K562 (cell line): Measurements from ENCODE around the gene SRCIN1. TPM values are rescaled to one million over a fixed set of nuclear protein-coding genes. Genes with fewer than 3 reads are reported as not detected.

Experiments used
- ATAC-seq: fragments of 200-7000 bp; cut with Tn5 transposase; 3 replicates; pipeline ENCODE4 v1.9.1; 2020; ENCODE audit warnings: moderate library complexity
- BruUV-seq: library from RNA; stranded (reverse); fragments of 400-500 nt; replicated peaks from 2 replicates; lab custom pipeline; 2021; lab: Mats Ljungman, UMichigan
- CTCF ChIA-PET: fragments of 300-600 bp; formaldehyde crosslinking; extraction: SDS; loops from one replicate; lab custom pipeline; 2021; ENCODE audit warnings: low intra/inter-chr PET ratio; lab: Yijun Ruan, JAX
- POLR2A ChIA-PET: fragments of 300-600, 350-650 bp; sonication (Branson Sonifier 250); formaldehyde crosslinking; extraction: SDS; loops from one replicate; lab custom pipeline; 2021; ENCODE audit warnings: antibody characterized with exemption, inconsistent platforms; lab: Yijun Ruan, JAX
- DNase-seq, 4 experiments: peaks; one replicate each; pipeline versions ENCODE4 v3.0.0 to v3.0.0-alpha.2; 2011 to 2018; ENCODE audit warnings: low spot score in 3 of 4, mixed read lengths in 3 of 4; ENCODE audit errors: extremely low read depth in 1 of 4
- FAIRE-seq: peaks from 2 replicates; lab custom pipeline; 2011; peaks lifted over from hg19 to GRCh38; lab: Jason Lieb, UNC
- H2AFZ ChIP-seq: 2 replicates; pipeline ENCODE4 v1.6.0; 2011; ENCODE audit warnings: low read depth, low read length, control low read depth, inconsistent platforms
- H3K27ac ChIP-seq: fragments of 200-600 bp; 3 replicates; pipeline ENCODE4 v1.8.0; 2011; ENCODE audit warnings: low read depth, mild to moderate bottlenecking, control low read depth, inconsistent platforms, low read length, moderate library complexity, mixed read lengths; ENCODE audit errors: extremely low read depth
- H3K27me3 ChIP-seq, 2 experiments: fragments of 300-600 bp in 1 of 2; 2 replicates in 1 of 2; 3 replicates in 1 of 2; pipeline versions ENCODE4 v1.6.0 to v1.8.0; 2011; ENCODE audit warnings: inconsistent platforms in 2 of 2, low read length in 2 of 2, mild to moderate bottlenecking in 1 of 2, mixed read lengths in 1 of 2, moderate library complexity in 1 of 2; ENCODE audit not compliant: control insufficient read depth in 2 of 2, insufficient read depth in 2 of 2
- H3K36me3 ChIP-seq: fragments of 300-600 bp; 3 replicates; pipeline ENCODE4 v1.8.0; 2011; ENCODE audit warnings: mild to moderate bottlenecking, low read length, inconsistent platforms; ENCODE audit not compliant: control insufficient read depth, insufficient read depth
- H3K4me1 ChIP-seq, 2 experiments: fragments of 200-600 bp in 1 of 2; replicated peaks in 1 of 2; 2 replicates in 1 of 2; 3 replicates in 1 of 2; pipeline versions ENCODE4 v1.5.1 to v1.8.0; 2011; ENCODE audit warnings: inconsistent platforms in 2 of 2, low read length in 2 of 2, mild to moderate bottlenecking in 1 of 2, mixed read lengths in 1 of 2, moderate library complexity in 1 of 2; ENCODE audit not compliant: control insufficient read depth in 2 of 2, insufficient read depth in 2 of 2
- H3K4me2 ChIP-seq: 2 replicates; pipeline ENCODE4 v1.6.1; 2011; ENCODE audit warnings: low read length, control low read depth, inconsistent platforms, mixed read lengths; ENCODE audit not compliant: insufficient read depth
- H3K4me3 ChIP-seq: fragments of 200-600 bp; sonication (generic), shearing (Covaris generic); 2 replicates; pipeline ENCODE4 v1.5.1; 2016; ENCODE audit warnings: control low read depth, inconsistent platforms
- H3K79me2 ChIP-seq: fragments of 200-600 bp; 3 replicates; pipeline ENCODE4 v1.8.0; 2011; ENCODE audit warnings: low read length, inconsistent platforms; ENCODE audit not compliant: control insufficient read depth, insufficient read depth
- H3K9ac ChIP-seq, 2 experiments: 2 replicates each; pipeline versions ENCODE4 v1.6.0 to v1.6.1; 2011; ENCODE audit warnings: low read depth in 2 of 2, low read length in 2 of 2, control low read depth in 1 of 2, inconsistent platforms in 1 of 2, mild to moderate bottlenecking in 1 of 2, mixed read lengths in 1 of 2; ENCODE audit not compliant: insufficient read depth in 1 of 2
- H3K9me1 ChIP-seq: one replicate; pipeline ENCODE4 v1.6.0; 2011; ENCODE audit warnings: inconsistent platforms, mild to moderate bottlenecking, low read length, moderate library complexity; ENCODE audit not compliant: control insufficient read depth, insufficient read depth
- H3K9me3 ChIP-seq: replicated peaks from 2 replicates; pipeline ENCODE4 v1.5.1; 2011; ENCODE audit warnings: low read depth, low read length, inconsistent platforms; ENCODE audit not compliant: control insufficient read depth, insufficient read depth
- H4K20me1 ChIP-seq: replicated peaks from 2 replicates; pipeline ENCODE4 v1.6.1; 2011; ENCODE audit warnings: low read length, inconsistent platforms, mixed read lengths; ENCODE audit not compliant: control insufficient read depth, insufficient read depth
- ADNP ChIP-seq: fragments of 200-800 bp; sonication (Bioruptor generic); IDR thresholded peaks from 2 replicates; pipeline ENCODE4 v1.6.1; 2016; ENCODE audit warnings: missing genetic modification characterization, missing compliant biosample characterization
- BCOR ChIP-seq: fragments of 450-650 bp; IDR thresholded peaks from 2 replicates; pipeline ENCODE4 v1.6.1; 2016
- BMI1 ChIP-seq: fragments of 150-350 bp; IDR thresholded peaks from 2 replicates; pipeline ENCODE4 v1.6.1; 2014; ENCODE audit warnings: low read length
- CBFB ChIP-seq: sonication (generic); formaldehyde crosslinking; IDR thresholded peaks from 2 replicates; pipeline ENCODE4 v1.4.0; 2020; ENCODE audit warnings: mild to moderate bottlenecking, missing genetic modification reagents
- CBX3 ChIP-seq, 2 experiments: IDR thresholded peaks; 1 replicate in 1 of 2; 2 replicates in 1 of 2; pipeline ENCODE4 v1.6.1; 2012; ENCODE audit warnings: inconsistent platforms in 2 of 2, low read length in 2 of 2, borderline replicate concordance in 1 of 2, control low read depth in 1 of 2
- DIDO1 ChIP-seq: fragments of 450-650 bp; IDR thresholded peaks from 2 replicates; pipeline ENCODE4 v1.6.1; 2016; ENCODE audit warnings: low read depth, missing biosample characterization, missing genetic modification characterization
- KLF1 ChIP-seq: fragments of 450-650 bp; IDR thresholded peaks from 2 replicates; pipeline ENCODE4 v1.6.1; 2016; ENCODE audit warnings: missing genetic modification characterization, missing compliant biosample characterization
- RBM25 ChIP-seq: fragments of 200-400 bp; formaldehyde crosslinking; IDR thresholded peaks from 2 replicates; pipeline ENCODE4 v1.6.1; 2018; ENCODE audit warnings: low read length, low read depth, moderate library complexity; ENCODE audit not compliant: severe bottlenecking
- ZNF146 ChIP-seq: IDR thresholded peaks from one replicate; pipeline ENCODE4 v1.6.1; 2018; ENCODE audit warnings: missing compliant biosample characterization; ENCODE audit not compliant: unreplicated experiment
- ZNF436 ChIP-seq: fragments of 250-450, 450-650 bp; sonication (Bioruptor Pico); formaldehyde crosslinking; IDR thresholded peaks from 2 replicates; pipeline ENCODE4 v1.7.0; 2020; ENCODE audit warnings: mild to moderate bottlenecking
- WGBS: fragments of 100-300 bp; shearing (Covaris generic); methylation state at CpG from one replicate; pipeline ENCODE4 v1.1.6; 2016; ENCODE audit warnings: low coverage, mixed read lengths; ENCODE audit not compliant: insufficient coverage; ENCODE audit errors: missing lambda C conversion rate; 5-methylcytosine and 5-hydroxymethylcytosine counted together
- in situ Hi-C: fragments of 300-500 bp; cut with MboI; formaldehyde crosslinking; loops from 4 replicates; pipeline ENCODE4 v1.15.0; 2018; ENCODE audit warnings: inconsistent platforms, mixed read lengths
- intact Hi-C: fragments of 100-400 bp; cut with micrococcal nuclease; formaldehyde crosslinking; loops from 2 replicates; pipeline ENCODE4 v1.14.2; 2022
- polyA plus RNA-seq, 8 experiments: library from polyadenylated mRNA; depleted of rRNA in 4 of 8; stranded (reverse) in 5 of 8; unstranded in 3 of 8; fragments of >200 nt; fragmentation: Nextera tagmentation in 2 of 8; fragmentation: Illumina TruSeq in 1 of 8; extraction: Ambion mirVana in 2 of 8; extraction: Trizol in 1 of 8; gene quantifications; 2 replicates each; pipeline versions ENCODE4 v1.2.1 to v1.2.3, GENCODE V29; 2011 to 2014; ENCODE audit warnings: inconsistent platforms in 1 of 8, missing spikeins in 1 of 8
- total RNA-seq, 7 experiments: library from RNA; depleted of rRNA in 6 of 7; stranded (reverse); fragments of >200 nt in 6 of 7; fragmentation: Illumina TruSeq in 2 of 7; extraction: Trizol in 2 of 7; gene quantifications; 2 replicates each; pipeline versions ENCODE4 v1.2.1 to v1.2.3, GENCODE V29; 2011 to 2021; ENCODE audit warnings: low replicate concordance in 1 of 7

Gene SRCIN1
- total and polyA plus RNA-seq, 9 of the 15 experiments (the other 6 are each of a cell fraction or from before 2014, with no cell fraction given): 0.09 to 0.33 (median 0.13) TPM; not detected in 6

- intact Hi-C loops: no loop called here
- 11% methylated on average over 6 of the region's 6 CpGs for WGBS
- CTCF ChIA-PET: no interaction called here
- H3K36me3 ChIP-seq: no peaks in the 10 kb centered on the region
- 0 out of 2 replicates have a peak, but pooled peaks cover 3% of the 10 kb centered on the region for H4K20me1 ChIP-seq
- FAIRE-seq: no peak
- TF ChIP-seq ZNF436: no peak
- TF ChIP-seq ZNF146 (CRISPR knock-in tag): peak; percentile 82
- TF ChIP-seq KLF1: no peak
- TF ChIP-seq RBM25: peak; percentile 31
- peak; percentile 40; the same call in 1 of the 2 replicates for TF ChIP-seq BCOR
- TF ChIP-seq CBFB (CRISPR knock-in tag): no peak
- TF ChIP-seq DIDO1: no peak
- peak in 1 of 2 experiments; percentile 39; a peak in 1 of 3 replicates for TF ChIP-seq CBX3 (IDR thresholded peaks at IDR 0.05; ENCODE audit: borderline replicate concordance in 1 of 2, low read length in 2 of 2)
- TF ChIP-seq BMI1: no peak
- TF ChIP-seq ADNP (tag): no peak
- no peak overlapping the region for H3K9ac ChIP-seq
- H3K9me1 ChIP-seq: no peaks in the 10 kb centered on the region
- no peak for DNase-seq
- H3K27me3 ChIP-seq: peaks cover 18 to 66% of the 10 kb centered on the region in 2 experiments; a peak in 4 of 5 replicates
- no peak for ATAC-seq
- H3K9me3 ChIP-seq: peaks cover 5% of the 10 kb centered on the region
- in situ Hi-C loops: no loop called here
- H3K79me2 ChIP-seq: no peaks in the 10 kb centered on the region
- H3K4me2 ChIP-seq: no peak overlapping the region
- BruUV-seq: no TSS peak
- POLR2A ChIA-PET: interaction anchor here (1.4 kb wide), 1 partner anchor 15 kb away, joined by 3 read pairs; no protein-coding TSS in a partner anchor
- H3K27ac ChIP-seq: no peak overlapping the region
- peaks cover 0 to 4% of the 10 kb centered on the region in 2 experiments; a peak in 2 of 5 replicates for H3K4me1 ChIP-seq
- no peak overlapping the region for H2AFZ ChIP-seq
- H3K4me3 ChIP-seq: no peak overlapping the region
Observed at GRCh38 chr17:38611872-38612376, 6.2 kb upstream of the SRCIN1 start.
